Lung (tissue), 16 donors: ENCODE results near the gene RASSF1. TPM values are rescaled to one million over a fixed set of nuclear protein-coding genes. Genes with fewer than 3 reads are reported as not detected.
A peak's percentile ranks its signal among the peaks of the same experiment; 100 is the strongest.

Source experiments
- ATAC-seq: fragments of 200-7000 bp; cut with Tn5 transposase; one replicate; pipeline ENCODE4 v1.9.1; 2020; ENCODE audit warnings: moderate number of reproducible peaks; ENCODE audit not compliant: insufficient read depth, low FRiP score
- DNase-seq, 3 donors: peaks; one replicate each; pipeline ENCODE4 v3.0.0-alpha.2; 2013 to 2017
- H3K27ac ChIP-seq, 2 donors: one replicate each; pipeline ENCODE4 v1.5.1; 2013; ENCODE audit warnings: mild to moderate bottlenecking in 2 of 2, moderate library complexity in 2 of 2, control low read depth in 1 of 2, inconsistent platforms in 1 of 2, low read depth in 1 of 2, low read length in 1 of 2
- H3K27me3 ChIP-seq, 3 donors: one replicate each; pipeline ENCODE4 v1.5.1; 2013; ENCODE audit warnings: low read length in 2 of 3; ENCODE audit not compliant: control insufficient read depth in 3 of 3, insufficient read depth in 3 of 3
- H3K36me3 ChIP-seq, 4 donors: one replicate each; pipeline ENCODE4 v1.5.1; 2013; ENCODE audit warnings: low read length in 4 of 4, mild to moderate bottlenecking in 1 of 4, moderate library complexity in 1 of 4; ENCODE audit not compliant: control insufficient read depth in 4 of 4, insufficient read depth in 4 of 4
- H3K4me1 ChIP-seq, 5 donors: one replicate each; pipeline ENCODE4 v1.5.1; 2013; ENCODE audit warnings: low read length in 5 of 5, mild to moderate bottlenecking in 2 of 5, moderate library complexity in 1 of 5; ENCODE audit not compliant: control insufficient read depth in 5 of 5, insufficient read depth in 5 of 5
- H3K4me3 ChIP-seq: one replicate; pipeline ENCODE4 v1.5.1; 2013; ENCODE audit warnings: mild to moderate bottlenecking, control low read depth, moderate library complexity
- H3K9ac ChIP-seq, 2 donors: one replicate each; pipeline ENCODE4 v1.5.1; 2013; ENCODE audit warnings: low read length in 2 of 2, control low read depth in 1 of 2; ENCODE audit not compliant: insufficient read depth in 1 of 2
- H3K9me3 ChIP-seq, 4 donors: one replicate each; pipeline ENCODE4 v1.5.1; 2013; ENCODE audit warnings: low read length in 3 of 4, mild to moderate bottlenecking in 1 of 4, moderate library complexity in 1 of 4; ENCODE audit not compliant: control insufficient read depth in 4 of 4, insufficient read depth in 3 of 4
- CTCF ChIP-seq: IDR thresholded peaks from 2 replicates; pipeline ENCODE4 v1.5.1; 2012; ENCODE audit warnings: mild to moderate bottlenecking; ENCODE audit errors: control extremely low read depth, extremely low read depth
- WGBS, 2 donors: extraction: QIAGEN DNeasy Blood & Tissue Kit; methylation state at CpG; one replicate each; pipeline ENCODE4 v1.1.7; 2013; 5-methylcytosine and 5-hydroxymethylcytosine counted together
- long read RNA-seq, 5 donors: transcript quantifications; one replicate each; lab custom pipeline, GENCODE V29; 2026
- polyA plus RNA-seq, 2 donors: library from polyadenylated mRNA; stranded (reverse); fragments of 200-250 nt; gene quantifications; one replicate each; pipeline ENCODE4 v1.2.1, GENCODE V29; 2013
- total RNA-seq, 2 donors: library from RNA; depleted of rRNA in 1 of 2; stranded (reverse); fragments of >200 nt in 1 of 2; gene quantifications; one replicate each; pipeline ENCODE4 v1.2.1, GENCODE V29; 2014 to 2021
- donor health status: control.
- donor health status: control.
- donor health status: Bipolar disorder and iron deficiency.
- donor health status: healthy.
- donor health status: DM: yes; HTN: yes; CAD: no.

RASSF1 gene
- total RNA-seq, result 10 to 100 TPM; 36.3 to 46.0 TPM
- 10 to 100 TPM; 38.0 to 59.0 TPM for polyA plus RNA-seq
- long read RNA-seq, donor 1, transcript RASSF1-201 (5 exons, 1,757 nt), result major isoform, 8 of 8 reads
- long read RNA-seq, donor 1, partial matches to known transcripts, result 0 of 8 reads
- long read RNA-seq, donor 1, other reads (novel, unspliced or antisense), result 0 of 8 reads
- long read RNA-seq, donor 2, partial matches to known transcripts, result 7 of 10 reads
- long read RNA-seq, donor 2, other reads (novel, unspliced or antisense), result 0 of 10 reads
- long read RNA-seq, donor 3, transcript RASSF1-201 (5 exons, 1,757 nt), result major isoform, 11 of 18 reads
- long read RNA-seq, donor 3, partial matches to known transcripts, result 5 of 18 reads
- long read RNA-seq, donor 3, other reads (novel, unspliced or antisense), result 0 of 18 reads
- long read RNA-seq, donor 4, partial matches to known transcripts, result 0 of 2 reads
- long read RNA-seq, donor 4, other reads (novel, unspliced or antisense), result 0 of 2 reads
- long read RNA-seq, donor 5, transcript RASSF1-201 (5 exons, 1,757 nt), result major isoform, 8 of 15 reads
- long read RNA-seq, donor 5, partial matches to known transcripts, result 5 of 15 reads
- long read RNA-seq, donor 5, other reads (novel, unspliced or antisense), result 0 of 15 reads

- DNase-seq (peak; percentile 67 to 84 (median 70)), ATAC-seq (peak; percentile 17)
- Histone ChIP-seq H3K9me3 (no peaks in the 10 kb centered on the region), H3K36me3 (no peaks in the 10 kb centered on the region), H3K9ac (peak within 1 kb of the TSS; percentile 25 to 82), H3K4me3 (peak within 1 kb of the TSS; percentile 40), H3K27me3 (peaks cover 0 to 5% (median 0%) of the 10 kb centered on the region in 3 donors), H3K27ac (peak within 1 kb of the TSS; percentile 77 to 92), H3K4me1 (peaks cover 3 to 60% (median 17%) of the 10 kb centered on the region in 5 donors)
- 2 to 3% methylated on average over 57 to 84 of the region's 85 CpGs for WGBS, 2 donors
- no peak for TF ChIP-seq CTCF
These were observed at the start of gene RASSF1 for GRCh38 chr3:50340448-50341329. RASSF1 (minus strand) TSS chr3:50340836; CDS start chr3:50340805, 31 bp downstream.

- WGBS, 2 donors, result 94 to 96% methylated on average over 6 of the region's 6 CpGs
- DNase-seq (no peak), ATAC-seq (no peak)
- H3K4me1 ChIP-seq, result peaks cover 0 to 11% (median 9%) of the 10 kb centered on the region in 5 donors
- H3K27me3 ChIP-seq, result no peaks in the 10 kb centered on the region
- H3K9me3 ChIP-seq, result no peaks in the 10 kb centered on the region
- no peak overlapping the region for H3K4me3 ChIP-seq
- no peak overlapping the region for H3K27ac ChIP-seq
- no peak for TF ChIP-seq CTCF
- H3K36me3 ChIP-seq, result peaks cover 0 to 3% (median 0%) of the 10 kb centered on the region in 4 donors
- H3K9ac ChIP-seq, result no peak overlapping the region
These were observed 48.8 kb upstream of the RASSF1 start for GRCh38 chr3:50389414-50389767.

- DNase-seq, result no peak
- H3K4me1 ChIP-seq, result peaks cover 0 to 11% (median 9%) of the 10 kb centered on the region in 5 donors
- no peak overlapping the region for H3K4me3 ChIP-seq
- H3K36me3 ChIP-seq, result peaks cover 0 to 4% (median 0%) of the 10 kb centered on the region in 4 donors
- no peak for TF ChIP-seq CTCF
- WGBS, 2 donors, result 88% methylated on average over 22 of the region's 22 CpGs
- no peak overlapping the region for H3K9ac ChIP-seq
- ATAC-seq, result no peak
- H3K27ac ChIP-seq, result no peak overlapping the region
- no peaks in the 10 kb centered on the region for H3K27me3 ChIP-seq
- H3K9me3 ChIP-seq, result no peaks in the 10 kb centered on the region
These were observed 48.2 kb upstream of the RASSF1 start for GRCh38 chr3:50388720-50389413.
